A673 (cell line): ENCODE data around the gene INTS6L. TPM values are rescaled to one million over a fixed set of nuclear protein-coding genes. Genes with fewer than 3 reads are reported as not detected.
"Not testable (repeated sequence)": the region's sequence is repeated elsewhere in the genome, so short reads cannot be mapped to it uniquely, and the experiment has no call there.

ENCODE experiments used
- BruUV-seq: library from RNA; stranded (reverse); fragments of 400-500 nt; replicated peaks from 2 replicates; lab custom pipeline; 2021; lab: Mats Ljungman, UMichigan
- CTCF ChIA-PET: fragments of 300-600 bp; sonication (Branson Sonifier 250); formaldehyde crosslinking; loops from one replicate; lab custom pipeline; 2022; ENCODE audit warnings: antibody characterized with exemption; lab: Charles Lee
- POLR2A ChIA-PET: fragments of 300-600 bp; sonication (Branson Sonifier 250); formaldehyde crosslinking; loops from one replicate; lab custom pipeline; 2022; ENCODE audit warnings: antibody characterized with exemption; ENCODE audit not compliant: low non-redundant PET; lab: Charles Lee
- DNase-seq: peaks from one replicate; pipeline ENCODE4 v3.0.0-alpha.2; 2015; ENCODE audit warnings: low spot score
- H3K27ac ChIP-seq: fragments of 200-600 bp; sonication (generic); 2 replicates; pipeline ENCODE4 v1.5.1; 2016; ENCODE audit warnings: mixed run types, low read depth, mild to moderate bottlenecking, mixed read lengths, antibody characterized with exemption, low read length; ENCODE audit not compliant: poor library complexity, severe bottlenecking
- H3K27me3 ChIP-seq: fragments of 200-600 bp; sonication (generic); replicated peaks from 2 replicates; pipeline ENCODE4 v1.6.1; 2017; ENCODE audit warnings: mixed run types, low read depth, mild to moderate bottlenecking, mixed read lengths, antibody characterized with exemption, low read length; ENCODE audit not compliant: insufficient read depth, poor library complexity
- H3K36me3 ChIP-seq: fragments of 200-600 bp; sonication (generic); 2 replicates; pipeline ENCODE4 v1.6.1; 2016; ENCODE audit warnings: mixed run types, mild to moderate bottlenecking, mixed read lengths, antibody characterized with exemption, low read length; ENCODE audit not compliant: insufficient read depth, poor library complexity, severe bottlenecking
- H3K4me1 ChIP-seq: fragments of 200-600 bp; sonication (generic); 2 replicates; pipeline ENCODE4 v1.6.1; 2017; ENCODE audit warnings: mixed run types, mild to moderate bottlenecking, mixed read lengths, antibody characterized with exemption, low read length; ENCODE audit not compliant: insufficient read depth, poor library complexity, severe bottlenecking
- H3K4me3 ChIP-seq: fragments of 200-600 bp; sonication (generic); 2 replicates; pipeline ENCODE4 v1.5.1; 2016; ENCODE audit warnings: low read depth, mixed run types, mild to moderate bottlenecking, mixed read lengths, low read length; ENCODE audit not compliant: poor library complexity, severe bottlenecking
- H3K9me3 ChIP-seq: fragments of 200-600 bp; sonication (generic); 2 replicates; pipeline ENCODE4 v1.6.1; 2016; ENCODE audit warnings: mixed run types, low read depth, mild to moderate bottlenecking, mixed read lengths, antibody characterized with exemption, low read length; ENCODE audit not compliant: poor library complexity, severe bottlenecking
- CTCF ChIP-seq: fragments of 300-800, 200-600 bp; sonication (generic); conservative IDR thresholded peaks from 2 replicates; pipeline ENCODE4 v1.5.1; 2017; ENCODE audit warnings: low read depth, mild to moderate bottlenecking, antibody characterized with exemption, low read length, moderate library complexity, mixed read lengths
- EZH2 ChIP-seq: fragments of 200-600 bp; sonication (generic); IDR thresholded peaks from 2 replicates; pipeline ENCODE4 v1.6.1; 2017; ENCODE audit warnings: borderline replicate concordance, low read depth, mild to moderate bottlenecking, mixed read lengths, antibody characterized with exemption, low read length; ENCODE audit not compliant: poor library complexity, severe bottlenecking
- intact Hi-C: fragments of 100-400 bp; cut with micrococcal nuclease; formaldehyde crosslinking; loops from one replicate; pipeline ENCODE4 v1.10.0; 2022; ENCODE audit not compliant: unreplicated experiment
- total RNA-seq: library from RNA; stranded (reverse); gene quantifications from 2 replicates; pipeline ENCODE4 v1.2.3, GENCODE V29; 2021

Gene INTS6L
- total RNA-seq, 1 experiment from 2014 or later = 14.4 TPM

- no TSS peak for BruUV-seq
- POLR2A ChIA-PET = no interaction called here
These were observed 75.1 kb downstream of the INTS6L start for GRCh38 chrX:135595543-135595942.

GRCh38 chrX:135596495-135596894 lies 76.0 kb downstream of the INTS6L start:
- no peaks in the 10 kb centered on the region for H3K36me3 ChIP-seq
- no peak overlapping the region for H3K27ac ChIP-seq
- TF ChIP-seq CTCF (peak; percentile 75), EZH2 (no peak)
- H3K27me3 ChIP-seq = no peaks in the 10 kb centered on the region
- BruUV-seq = no TSS peak
- ChIA-PET CTCF (no interaction called here), POLR2A (no interaction called here)
- peak; percentile 61 for DNase-seq
- H3K9me3 ChIP-seq = no peaks in the 10 kb centered on the region
- intact Hi-C loops = loop anchor here (1.0 kb wide), 1 partner anchor 112 kb away; no protein-coding TSS in a partner anchor
- no peak overlapping the region for H3K4me3 ChIP-seq
- H3K4me1 ChIP-seq = no peaks in the 10 kb centered on the region

More at GRCh38 chrX:135595543-135595942, 75.1 kb downstream of the INTS6L start:
- H3K27me3 ChIP-seq = no peaks in the 10 kb centered on the region
- no peak overlapping the region for H3K4me3 ChIP-seq
- no peaks in the 10 kb centered on the region for H3K9me3 ChIP-seq
- H3K4me1 ChIP-seq = no peaks in the 10 kb centered on the region
- intact Hi-C loops = no loop called here
- no peak for DNase-seq
- TF ChIP-seq CTCF = no peak
- TF ChIP-seq EZH2 = no peak
- CTCF ChIA-PET = no interaction called here
- H3K36me3 ChIP-seq = no peaks in the 10 kb centered on the region
- no peak overlapping the region for H3K27ac ChIP-seq

- no peak overlapping the region for H3K27ac ChIP-seq
- no peaks in the 10 kb centered on the region for H3K27me3 ChIP-seq
- H3K9me3 ChIP-seq = no peaks in the 10 kb centered on the region
- H3K4me1 ChIP-seq = no peaks in the 10 kb centered on the region
- no peak for DNase-seq
- ChIA-PET POLR2A (no interaction called here), CTCF (no interaction called here)
- intact Hi-C loops = no loop called here
- no peak overlapping the region for H3K4me3 ChIP-seq
- no peaks in the 10 kb centered on the region for H3K36me3 ChIP-seq
- no peak for TF ChIP-seq EZH2
- no peak for TF ChIP-seq CTCF
- BruUV-seq = no TSS peak
These were observed 85.4 kb downstream of the INTS6L start for GRCh38 chrX:135605906-135606305.

- H3K27ac ChIP-seq, H3K4me1 ChIP-seq, POLR2A ChIA-PET, DNase-seq, intact Hi-C loops, H3K4me3 ChIP-seq, H3K9me3 ChIP-seq, H3K36me3 ChIP-seq, CTCF ChIA-PET, H3K27me3 ChIP-seq, BruUV-seq: not testable (repeated sequence)
These were observed 104.1 kb downstream of the INTS6L start for GRCh38 chrX:135624408-135625204.
